Astrocyte of the cerebellum (primary cell): ENCODE data around the gene SLC22A23.

Experiments
- DNase-seq: peaks from one replicate; pipeline ENCODE4 v3.0.0-alpha.2; 2011; ENCODE audit warnings: low read depth
- H3K4me3 ChIP-seq: 2 replicates; pipeline ENCODE4 v1.5.1; 2011; ENCODE audit warnings: mild to moderate bottlenecking, low read depth, low read length, moderate library complexity
- in situ Hi-C: cut with HindIII; loops from 2 replicates; pipeline ENCODE4 v1.10.0; 2017; ENCODE audit warnings: low sequenced_read_pairs
- TF ChIP-seq, protein P1 (sequence below): IDR thresholded peaks from 2 replicates; pipeline ENCODE4 v1.5.1; 2012; ENCODE audit warnings: low read length, low read depth, moderate library complexity, mild to moderate bottlenecking; ENCODE audit errors: missing control alignments

Gene SLC22A23

DNA sequence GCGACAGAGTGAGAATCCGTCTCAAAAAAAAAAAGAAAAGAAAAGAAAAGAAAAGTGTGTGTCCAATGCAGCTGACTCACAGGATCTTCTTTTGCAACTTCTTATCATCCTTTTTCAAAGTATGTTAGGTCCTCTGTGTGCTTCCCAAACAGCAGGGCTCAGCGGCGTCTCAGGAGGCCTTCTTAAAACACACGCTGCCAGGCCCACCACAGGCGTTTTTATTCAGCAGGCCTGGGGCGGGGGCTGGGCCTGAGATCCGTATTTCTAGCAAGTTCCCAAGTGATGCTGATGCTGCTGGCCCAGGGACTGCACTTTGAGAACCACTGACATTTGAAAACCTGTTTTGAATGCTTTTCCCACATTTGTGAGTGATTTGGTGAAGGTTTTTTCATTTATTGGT lies 141.0 kb downstream of the SLC22A23 start:
- H3K4me3 ChIP-seq, result no peak overlapping the region
- in situ Hi-C loops, result no loop called here
- DNase-seq, result no peak
- TF ChIP-seq, protein P1, sequence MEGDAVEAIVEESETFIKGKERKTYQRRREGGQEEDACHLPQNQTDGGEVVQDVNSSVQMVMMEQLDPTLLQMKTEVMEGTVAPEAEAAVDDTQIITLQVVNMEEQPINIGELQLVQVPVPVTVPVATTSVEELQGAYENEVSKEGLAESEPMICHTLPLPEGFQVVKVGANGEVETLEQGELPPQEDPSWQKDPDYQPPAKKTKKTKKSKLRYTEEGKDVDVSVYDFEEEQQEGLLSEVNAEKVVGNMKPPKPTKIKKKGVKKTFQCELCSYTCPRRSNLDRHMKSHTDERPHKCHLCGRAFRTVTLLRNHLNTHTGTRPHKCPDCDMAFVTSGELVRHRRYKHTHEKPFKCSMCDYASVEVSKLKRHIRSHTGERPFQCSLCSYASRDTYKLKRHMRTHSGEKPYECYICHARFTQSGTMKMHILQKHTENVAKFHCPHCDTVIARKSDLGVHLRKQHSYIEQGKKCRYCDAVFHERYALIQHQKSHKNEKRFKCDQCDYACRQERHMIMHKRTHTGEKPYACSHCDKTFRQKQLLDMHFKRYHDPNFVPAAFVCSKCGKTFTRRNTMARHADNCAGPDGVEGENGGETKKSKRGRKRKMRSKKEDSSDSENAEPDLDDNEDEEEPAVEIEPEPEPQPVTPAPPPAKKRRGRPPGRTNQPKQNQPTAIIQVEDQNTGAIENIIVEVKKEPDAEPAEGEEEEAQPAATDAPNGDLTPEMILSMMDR, result no peak

DNA sequence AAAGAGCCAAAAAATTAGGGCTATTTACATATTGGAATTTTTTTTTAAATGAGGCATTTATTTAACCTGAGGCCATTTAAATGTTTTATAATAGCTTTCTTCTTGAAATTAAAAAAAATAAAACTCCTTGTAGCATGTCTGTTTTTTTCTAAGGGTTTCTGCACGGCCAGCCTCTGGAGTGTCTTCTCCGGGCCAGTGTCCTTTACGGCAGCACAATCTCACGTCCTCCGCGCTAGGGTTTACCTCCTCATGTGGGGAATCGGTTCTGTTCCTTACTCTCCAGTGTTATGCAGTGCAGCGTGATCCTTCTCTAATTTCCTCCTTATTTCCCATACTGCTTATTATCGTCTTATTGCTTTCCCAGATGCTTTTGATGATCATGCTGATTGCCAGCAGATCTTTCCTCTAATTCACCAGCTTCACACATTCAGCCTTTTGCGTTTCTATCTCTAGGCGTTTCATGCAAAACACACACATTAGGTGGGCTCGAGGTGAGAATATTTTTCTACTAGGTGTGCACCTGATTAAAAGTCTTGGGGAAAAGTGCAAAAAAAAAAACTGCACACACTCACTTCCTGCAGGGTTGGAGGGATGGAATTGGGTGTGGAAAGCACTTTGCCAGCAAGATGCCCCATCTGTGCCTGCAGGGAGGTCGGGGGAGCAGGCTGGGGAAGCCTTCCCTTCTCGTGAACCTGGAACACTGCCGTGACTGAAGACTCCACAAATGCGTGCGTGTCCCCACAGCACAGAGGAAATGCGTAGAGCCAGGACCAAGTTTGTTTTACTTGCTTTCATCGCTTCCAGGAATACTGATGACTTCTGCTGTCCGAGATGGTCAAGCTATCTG lies 142.0 kb downstream of the SLC22A23 start:
- DNase-seq, result no peak
- TF ChIP-seq, protein P1, result no peak
- in situ Hi-C loops, result no loop called here
- H3K4me3 ChIP-seq, result no peak overlapping the region

DNA sequence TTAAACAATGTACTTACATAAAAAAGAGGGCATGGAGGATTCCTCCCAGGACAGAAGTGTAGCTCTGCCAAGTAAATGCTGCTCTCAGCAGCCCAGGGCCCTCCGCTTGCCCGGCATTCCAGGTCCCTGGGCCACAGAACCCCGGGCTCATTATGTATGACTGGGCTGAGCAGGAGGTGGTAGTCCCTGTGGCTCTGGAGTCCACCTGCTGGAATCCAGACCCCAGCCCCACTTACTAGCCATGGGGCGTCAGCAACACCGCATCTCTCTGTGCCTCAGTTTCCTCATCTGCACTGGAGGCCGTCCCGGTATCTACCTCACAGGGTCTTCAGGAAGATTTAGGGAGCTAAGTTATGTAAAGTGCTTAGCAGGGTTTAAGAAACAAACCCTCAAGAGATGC lies 142.7 kb downstream of the SLC22A23 start:
- TF ChIP-seq, protein P1, result no peak
- in situ Hi-C loops, result no loop called here
- DNase-seq, result no peak
- no peak overlapping the region for H3K4me3 ChIP-seq

DNA sequence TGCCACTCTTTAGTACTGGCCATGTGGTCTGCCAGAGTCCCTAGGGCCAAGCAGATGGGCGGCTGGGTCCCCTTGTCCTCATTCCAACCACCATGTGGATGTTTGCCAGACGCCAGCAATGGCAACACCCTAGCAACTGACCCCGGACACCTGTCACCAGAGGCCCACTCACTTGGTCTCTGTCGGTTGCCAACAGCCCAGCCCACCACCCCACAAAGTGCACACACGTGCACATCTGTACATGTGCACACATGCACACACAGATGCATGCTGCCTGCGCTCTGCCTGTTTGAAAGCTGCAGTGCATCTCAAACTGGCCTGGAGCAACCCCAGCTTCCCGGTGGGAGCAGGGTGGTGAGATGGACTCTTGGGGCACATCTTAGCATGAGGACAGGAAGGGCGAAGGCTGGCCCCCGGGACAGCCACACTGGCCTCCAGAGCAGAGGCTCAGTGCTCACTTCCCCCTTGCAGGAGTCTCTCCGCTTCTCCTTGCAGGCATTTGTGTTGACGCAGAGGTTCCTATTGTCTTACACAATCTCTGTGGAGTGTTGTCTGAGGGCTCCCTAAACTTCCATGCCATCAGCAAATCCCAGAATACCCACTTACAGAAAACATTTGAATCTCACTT lies 144.1 kb downstream of the SLC22A23 start:
- in situ Hi-C loops, result no loop called here
- H3K4me3 ChIP-seq, result no peak overlapping the region
- no peak for DNase-seq
- TF ChIP-seq, protein P1, result no peak

DNA sequence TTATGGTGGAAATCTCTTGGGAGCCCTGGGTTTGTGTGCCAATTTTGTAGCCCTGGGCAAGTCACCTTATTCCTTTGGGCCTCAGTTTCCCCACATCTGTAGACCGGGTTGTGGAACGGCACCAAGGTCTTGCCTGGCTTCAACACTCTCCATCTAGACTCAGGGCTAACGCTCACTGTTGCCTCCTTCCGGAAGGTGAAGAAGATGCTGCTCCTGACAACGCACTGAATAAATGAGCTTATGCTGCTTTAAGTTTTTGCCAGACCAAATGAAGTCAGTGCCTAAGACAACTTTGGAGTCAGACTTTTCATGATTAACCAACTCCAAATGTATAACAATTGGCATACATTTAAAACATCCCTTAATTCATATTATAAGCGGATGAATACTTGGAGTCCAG lies 145.0 kb downstream of the SLC22A23 start:
- H3K4me3 ChIP-seq, result no peak overlapping the region
- in situ Hi-C loops, result no loop called here
- no peak for DNase-seq
- TF ChIP-seq, protein P1, result no peak

DNA sequence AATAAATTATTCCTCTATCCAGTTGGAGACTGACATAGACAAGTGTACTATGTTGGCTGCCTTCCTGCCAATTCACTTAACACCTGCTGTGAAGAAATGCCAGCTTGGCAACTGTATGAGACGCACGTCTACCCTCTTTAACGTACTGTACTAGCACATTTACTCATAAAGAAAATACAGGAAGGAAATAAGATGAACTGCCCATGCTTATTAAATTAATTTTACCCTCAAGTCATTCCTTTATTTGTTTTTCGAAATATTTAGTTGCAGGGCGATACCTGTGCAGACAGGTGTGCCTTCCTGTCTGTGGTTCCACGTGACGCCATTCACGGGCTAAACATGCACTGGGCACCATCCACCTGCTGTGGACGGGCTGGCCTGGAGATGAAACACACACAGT lies 146.1 kb downstream of the SLC22A23 start:
- in situ Hi-C loops, result no loop called here
- TF ChIP-seq, protein P1, result no peak
- H3K4me3 ChIP-seq, result no peak overlapping the region
- no peak for DNase-seq
